DND-41 (cell line): ENCODE measurements around the gene MACROD2.

Experiments
- ATAC-seq: fragments of 200-7000 bp; cut with Tn5 transposase; 3 replicates; pipeline ENCODE4 v1.9.1; 2021; ENCODE audit warnings: low read depth; ENCODE audit not compliant: insufficient read depth
- DNase-seq: peaks from one replicate; pipeline ENCODE4 v3.0.0-alpha.2; 2020
- H2AFZ ChIP-seq: 2 replicates; pipeline ENCODE4 v1.6.0; 2012; ENCODE audit warnings: low read depth, low read length
- H3K27ac ChIP-seq: 2 replicates; pipeline ENCODE4 v1.5.1; 2012; ENCODE audit warnings: low read length, inconsistent platforms
- H3K27me3 ChIP-seq: fragments of 200-600 bp; sonication (generic); 2 replicates; pipeline ENCODE4 v1.6.0; 2012; ENCODE audit warnings: low read length, mild to moderate bottlenecking, inconsistent platforms; ENCODE audit not compliant: insufficient read depth, poor library complexity
- H3K36me3 ChIP-seq: 2 replicates; pipeline ENCODE4 v1.5.1; 2012; ENCODE audit warnings: low read length, inconsistent platforms; ENCODE audit not compliant: insufficient read depth
- H3K4me1 ChIP-seq: 2 replicates; pipeline ENCODE4 v1.5.1; 2012; ENCODE audit warnings: mild to moderate bottlenecking, low read length; ENCODE audit not compliant: insufficient read depth
- H3K4me2 ChIP-seq: 2 replicates; pipeline ENCODE4 v1.6.0; 2012; ENCODE audit warnings: mild to moderate bottlenecking, moderate library complexity, low read length, inconsistent platforms; ENCODE audit not compliant: insufficient read depth
- H3K4me3 ChIP-seq, 2 experiments: fragments of 200-600 bp in 1 of 2; shearing (Covaris generic) in 1 of 2; 2 replicates each; pipeline ENCODE4 v1.5.1; 2012 to 2016; ENCODE audit warnings: inconsistent platforms in 2 of 2, low read length in 2 of 2, mild to moderate bottlenecking in 2 of 2, low read depth in 1 of 2, moderate library complexity in 1 of 2
- H3K79me2 ChIP-seq: 2 replicates; pipeline ENCODE4 v1.6.0; 2012; ENCODE audit warnings: low read length, inconsistent platforms; ENCODE audit not compliant: insufficient read depth
- H3K9ac ChIP-seq: 2 replicates; pipeline ENCODE4 v1.6.0; 2012; ENCODE audit warnings: low read depth, mild to moderate bottlenecking, inconsistent platforms, low read length, moderate library complexity
- H3K9me3 ChIP-seq: 2 replicates; pipeline ENCODE4 v1.5.1; 2012; ENCODE audit warnings: low read length, moderate library complexity, mild to moderate bottlenecking, inconsistent platforms; ENCODE audit not compliant: insufficient read depth, severe bottlenecking
- H4K20me1 ChIP-seq: 2 replicates; pipeline ENCODE4 v1.6.0; 2012; ENCODE audit warnings: low read length; ENCODE audit not compliant: insufficient read depth
- CTCF ChIP-seq: IDR thresholded peaks from 2 replicates; pipeline ENCODE4 v1.5.1; 2012; ENCODE audit warnings: borderline replicate concordance, low read length, moderate library complexity, mild to moderate bottlenecking; ENCODE audit not compliant: poor library complexity, severe bottlenecking; ENCODE audit errors: extremely low read depth
- EZH2 ChIP-seq: IDR thresholded peaks from 3 replicates; pipeline ENCODE4 v1.6.1; 2012; ENCODE audit warnings: borderline replicate concordance, low read depth, mild to moderate bottlenecking, moderate library complexity, low read length, inconsistent platforms; ENCODE audit not compliant: severe bottlenecking

Gene MACROD2

GRCh38 chr20:15937179-15937578, 1941.9 kb downstream of the MACROD2 start:
- Histone ChIP-seq H2AFZ (no peak overlapping the region), H3K27ac (no peak overlapping the region)

GRCh38 chr20:15938847-15939246, 1943.5 kb downstream of the MACROD2 start:
- H3K9me3 ChIP-seq = peaks cover 4% of the 10 kb centered on the region
- ATAC-seq = no peak
- no peak overlapping the region for H3K27ac ChIP-seq
- H2AFZ ChIP-seq = no peak overlapping the region
- H3K36me3 ChIP-seq = no peaks in the 10 kb centered on the region
- H3K27me3 ChIP-seq = no peaks in the 10 kb centered on the region
- H3K79me2 ChIP-seq = no peaks in the 10 kb centered on the region
- no peak overlapping the region for H3K9ac ChIP-seq
- TF ChIP-seq EZH2 (no peak), CTCF (no peak)
- no peak overlapping the region for H3K4me2 ChIP-seq
- no peak overlapping the region for H3K4me3 ChIP-seq
- H3K4me1 ChIP-seq = no peaks in the 10 kb centered on the region
- no peak for DNase-seq
- H4K20me1 ChIP-seq = no peaks in the 10 kb centered on the region

More at GRCh38 chr20:15937179-15937578, 1941.9 kb downstream of the MACROD2 start:
- no peaks in the 10 kb centered on the region for H4K20me1 ChIP-seq
- ATAC-seq (no peak), DNase-seq (no peak)
- no peaks in the 10 kb centered on the region for H3K4me1 ChIP-seq
- H3K79me2 ChIP-seq = no peaks in the 10 kb centered on the region
- no peaks in the 10 kb centered on the region for H3K27me3 ChIP-seq
- H3K4me2 ChIP-seq = no peak overlapping the region
- no peak overlapping the region for H3K9ac ChIP-seq
- peaks cover 4% of the 10 kb centered on the region for H3K9me3 ChIP-seq
- no peak overlapping the region for H3K4me3 ChIP-seq
- H3K36me3 ChIP-seq = no peaks in the 10 kb centered on the region
- no peak for TF ChIP-seq EZH2
- TF ChIP-seq CTCF = no peak

- no peak for ATAC-seq
- Histone ChIP-seq H3K4me3 (no peak overlapping the region), H3K79me2 (no peaks in the 10 kb centered on the region), H3K4me2 (no peak overlapping the region), H3K27me3 (no peaks in the 10 kb centered on the region), H3K9ac (no peak overlapping the region), H2AFZ (no peak overlapping the region), H4K20me1 (no peaks in the 10 kb centered on the region), H3K36me3 (no peaks in the 10 kb centered on the region), H3K9me3 (peaks cover 4% of the 10 kb centered on the region), H3K27ac (no peak overlapping the region), H3K4me1 (no peaks in the 10 kb centered on the region)
- TF ChIP-seq EZH2 (no peak), CTCF (no peak)
- no peak for DNase-seq
Measured at GRCh38 chr20:15940127-15940526, 1944.8 kb downstream of the MACROD2 start.

- H3K36me3 ChIP-seq = no peaks in the 10 kb centered on the region
- no peak overlapping the region for H2AFZ ChIP-seq
- no peak for DNase-seq
Measured at GRCh38 chr20:15942130-15942529, 1946.8 kb downstream of the MACROD2 start.

More at GRCh38 chr20:15942130-15942529, 1946.8 kb downstream of the MACROD2 start:
- H3K79me2 ChIP-seq = no peaks in the 10 kb centered on the region
- H3K4me3 ChIP-seq = no peak overlapping the region
- H3K4me1 ChIP-seq = no peaks in the 10 kb centered on the region
- peaks cover 4% of the 10 kb centered on the region for H3K9me3 ChIP-seq
- no peak for ATAC-seq
- H3K27me3 ChIP-seq = no peaks in the 10 kb centered on the region
- H3K27ac ChIP-seq = no peak overlapping the region
- no peak for TF ChIP-seq CTCF
- TF ChIP-seq EZH2 = no peak
- H4K20me1 ChIP-seq = no peaks in the 10 kb centered on the region
- H3K4me2 ChIP-seq = no peak overlapping the region
- H3K9ac ChIP-seq = no peak overlapping the region
